Body of pancreas (tissue), 4 donors: ENCODE data around the gene CRYZL1. TPM values are rescaled to one million over a fixed set of nuclear protein-coding genes. Genes with fewer than 3 reads are reported as not detected.

Source experiments
- ATAC-seq: fragments of 150-250 bp; one replicate; pipeline ENCODE4 v1.9.1; 2016
- DNase-seq, 4 donors: peaks; one replicate each; pipeline ENCODE4 v3.0.0-alpha.2; 2019
- H3K27ac ChIP-seq, 4 donors: fragments of 200-600 bp; sonication (generic); 1 replicate in 3 of 4; 2 replicates in 1 of 4; pipeline versions ENCODE4 v1.5.1 to v1.6.1; 2016 to 2019; ENCODE audit warnings: mild to moderate bottlenecking in 1 of 4, mixed read lengths in 1 of 4, moderate library complexity in 1 of 4
- H3K27me3 ChIP-seq, 2 donors: fragments of 200-600 bp; sonication (generic); one replicate each; pipeline ENCODE4 v1.6.0; 2016; ENCODE audit warnings: mild to moderate bottlenecking in 1 of 2
- H3K36me3 ChIP-seq, 2 donors: fragments of 200-600 bp; sonication (generic); replicated peaks in 1 of 2; 2 replicates each; pipeline ENCODE4 v1.5.1; 2016; ENCODE audit warnings: low read depth in 2 of 2; ENCODE audit not compliant: insufficient read depth in 1 of 2
- H3K4me1 ChIP-seq: fragments of 200-600 bp; sonication (generic); one replicate; pipeline ENCODE4 v1.6.0; 2016
- H3K4me3 ChIP-seq, 2 donors: fragments of 200-600 bp; sonication (generic); 1 replicate in 1 of 2; 2 replicates in 1 of 2; pipeline ENCODE4 v1.5.1; 2016 to 2019
- H3K9me3 ChIP-seq, 3 donors: fragments of 200-600 bp; sonication (generic); 1 replicate in 2 of 3; 2 replicates in 1 of 3; pipeline ENCODE4 v1.5.1; 2016
- POLR2A ChIP-seq, 3 donors: fragments of 450-650 bp; IDR thresholded peaks; one replicate each; pipeline ENCODE4 v1.6.1; 2016; ENCODE audit warnings: antibody characterized with exemption in 3 of 3, mild to moderate bottlenecking in 2 of 3
- WGBS, 2 donors: methylation state at CpG; one replicate each; pipeline ENCODE4 v1.1.5; 2017; 5-methylcytosine and 5-hydroxymethylcytosine counted together
- intact Hi-C: fragments of 100-400 bp; cut with DNase I; formaldehyde crosslinking; loops from one replicate; pipeline ENCODE4 v1.15.1; 2023
- total RNA-seq, 2 donors: library from RNA; depleted of rRNA; stranded (reverse); fragments of >200 nt; gene quantifications; one replicate each; pipeline ENCODE4 v1.1.0, GENCODE V29; 2016
- TF ChIP-seq, protein P1 (sequence below), 7 experiments: fragments of 450-650 bp in 4 of 7; fragments of 200-600 bp in 3 of 7; sonication (generic) in 3 of 7; IDR thresholded peaks; one replicate each; pipeline ENCODE4 v1.5.1; 2016 to 2019; ENCODE audit warnings: antibody characterized with exemption in 7 of 7

CRYZL1 gene
- 10 to 100 TPM; 22.3 to 31.6 TPM for total RNA-seq

DNA sequence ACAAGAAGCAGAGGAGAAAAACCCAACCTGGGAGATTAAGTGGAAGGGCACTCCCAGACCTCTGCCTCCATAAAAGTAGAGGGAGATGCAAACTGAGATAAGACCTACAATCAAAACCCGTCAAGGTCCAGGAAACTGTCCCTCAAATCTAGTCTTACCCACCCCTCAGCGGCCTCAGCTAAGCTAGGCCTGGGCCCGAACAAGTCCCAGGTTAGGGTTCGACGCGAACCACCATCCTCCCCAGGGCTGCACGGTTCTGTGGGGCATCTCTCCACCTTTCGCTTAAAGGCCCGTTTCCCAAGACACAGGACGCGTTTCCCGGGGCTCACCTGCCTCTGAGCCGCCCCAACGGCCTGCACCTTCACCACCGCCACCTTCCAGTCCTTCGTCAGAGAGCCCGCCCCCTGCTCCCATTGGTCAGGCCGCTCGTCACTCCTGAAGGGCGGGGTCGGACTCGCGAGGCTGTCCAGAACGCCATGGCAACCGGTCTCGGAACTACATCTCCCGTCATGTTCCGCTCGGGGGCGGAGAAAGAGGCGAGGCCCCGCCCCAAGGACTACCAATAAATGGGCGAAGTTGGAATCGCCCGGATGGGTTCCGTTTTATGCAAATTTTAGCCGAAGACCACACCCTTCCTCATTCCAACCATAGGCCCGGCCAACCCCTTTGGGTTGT, at the start of gene CRYZL1:
TSS of gene CRYZL1 (minus strand) at position 390 of the 675 bp plus-strand sequence. CDS start 10,190 bp downstream, outside the sequence.
- no peaks in the 10 kb centered on the region for H3K36me3 ChIP-seq
- 0 to 1% methylated on average over 20 to 38 of the region's 38 CpGs for WGBS, 2 donors
- intact Hi-C loops = no loop called here
- no peaks in the 10 kb centered on the region for H3K27me3 ChIP-seq
- peak within 1 kb of the TSS; percentile 44 to 80 for H3K4me3 ChIP-seq
- H3K9me3 ChIP-seq = no peaks in the 10 kb centered on the region
- peaks cover 20% of the 10 kb centered on the region for H3K4me1 ChIP-seq
- peak within 1 kb of the TSS; percentile 88 to 95 (median 88) for H3K27ac ChIP-seq
- ATAC-seq = peak; percentile 85
- TF ChIP-seq, protein P1, sequence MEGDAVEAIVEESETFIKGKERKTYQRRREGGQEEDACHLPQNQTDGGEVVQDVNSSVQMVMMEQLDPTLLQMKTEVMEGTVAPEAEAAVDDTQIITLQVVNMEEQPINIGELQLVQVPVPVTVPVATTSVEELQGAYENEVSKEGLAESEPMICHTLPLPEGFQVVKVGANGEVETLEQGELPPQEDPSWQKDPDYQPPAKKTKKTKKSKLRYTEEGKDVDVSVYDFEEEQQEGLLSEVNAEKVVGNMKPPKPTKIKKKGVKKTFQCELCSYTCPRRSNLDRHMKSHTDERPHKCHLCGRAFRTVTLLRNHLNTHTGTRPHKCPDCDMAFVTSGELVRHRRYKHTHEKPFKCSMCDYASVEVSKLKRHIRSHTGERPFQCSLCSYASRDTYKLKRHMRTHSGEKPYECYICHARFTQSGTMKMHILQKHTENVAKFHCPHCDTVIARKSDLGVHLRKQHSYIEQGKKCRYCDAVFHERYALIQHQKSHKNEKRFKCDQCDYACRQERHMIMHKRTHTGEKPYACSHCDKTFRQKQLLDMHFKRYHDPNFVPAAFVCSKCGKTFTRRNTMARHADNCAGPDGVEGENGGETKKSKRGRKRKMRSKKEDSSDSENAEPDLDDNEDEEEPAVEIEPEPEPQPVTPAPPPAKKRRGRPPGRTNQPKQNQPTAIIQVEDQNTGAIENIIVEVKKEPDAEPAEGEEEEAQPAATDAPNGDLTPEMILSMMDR (IDR thresholded peaks at IDR 0.05) = no peak
- peak; percentile 56 to 86 (median 83) for TF ChIP-seq POLR2A (IDR thresholded peaks at IDR 0.05)
- DNase-seq = peak; percentile 100

DNA sequence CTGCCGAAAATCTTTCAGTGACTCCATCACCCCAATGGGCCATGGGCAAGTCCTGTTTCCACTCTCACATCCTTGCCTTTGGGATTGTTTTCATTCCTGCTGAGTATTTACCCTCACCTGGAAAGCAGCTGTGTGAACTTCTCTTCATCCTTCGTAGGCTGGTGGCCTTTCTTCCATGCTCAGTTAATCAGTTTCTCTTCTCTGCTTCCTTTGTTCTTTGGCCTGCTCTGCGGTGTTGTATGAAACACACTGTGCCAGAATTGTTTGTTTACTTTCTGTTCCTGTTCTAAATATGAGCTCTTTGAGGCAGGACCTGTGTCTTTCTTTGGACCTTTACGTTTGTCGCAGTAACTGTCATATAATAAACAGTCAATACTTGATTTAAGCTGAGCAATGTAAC, 49.3 kb upstream of the CRYZL1 start:
- Histone ChIP-seq H3K27ac (no peak overlapping the region), H3K9me3 (no peaks in the 10 kb centered on the region), H3K4me3 (no peak overlapping the region), H3K36me3 (no peaks in the 10 kb centered on the region), H3K27me3 (no peaks in the 10 kb centered on the region), H3K4me1 (peaks cover 1% of the 10 kb centered on the region)
- ATAC-seq (no peak), DNase-seq (no peak)
- TF ChIP-seq, protein P1 (IDR thresholded peaks at IDR 0.05) = no peak
- WGBS, 2 donors = 77 to 86% methylated on average over 5 of the region's 5 CpGs
- intact Hi-C loops = no loop called here

DNA sequence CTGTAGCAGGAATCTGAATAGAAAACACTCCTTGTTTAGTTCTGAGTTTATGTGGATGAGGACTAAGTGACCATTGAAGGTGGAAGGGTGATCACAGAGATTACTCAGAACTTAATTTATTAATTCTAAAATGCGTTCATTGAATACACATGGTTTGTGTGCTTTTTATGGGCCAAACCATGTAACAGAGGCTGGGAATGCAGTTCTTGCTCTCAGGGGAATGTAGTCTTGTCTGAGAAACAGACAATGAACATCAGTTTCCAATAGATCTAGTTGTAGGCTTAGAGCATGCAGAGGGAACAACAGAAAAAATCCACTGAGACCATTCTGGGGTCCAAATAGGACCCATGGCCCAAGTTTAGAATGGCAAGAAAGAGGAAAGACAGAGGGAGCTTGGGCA, 46.8 kb upstream of the CRYZL1 start:
- intact Hi-C loops = no loop called here
- no peaks in the 10 kb centered on the region for H3K36me3 ChIP-seq
- H3K27ac ChIP-seq = no peak overlapping the region
- 70 to 82% methylated on average over 1 of the region's 1 CpG for WGBS, 2 donors
- no peaks in the 10 kb centered on the region for H3K27me3 ChIP-seq
- H3K4me1 ChIP-seq = peaks cover 21% of the 10 kb centered on the region
- TF ChIP-seq, protein P1 (IDR thresholded peaks at IDR 0.05) = no peak
- TF ChIP-seq POLR2A (IDR thresholded peaks at IDR 0.05) = no peak
- ATAC-seq (no peak), DNase-seq (no peak)
- H3K9me3 ChIP-seq = no peaks in the 10 kb centered on the region
- H3K4me3 ChIP-seq = no peak overlapping the region

DNA sequence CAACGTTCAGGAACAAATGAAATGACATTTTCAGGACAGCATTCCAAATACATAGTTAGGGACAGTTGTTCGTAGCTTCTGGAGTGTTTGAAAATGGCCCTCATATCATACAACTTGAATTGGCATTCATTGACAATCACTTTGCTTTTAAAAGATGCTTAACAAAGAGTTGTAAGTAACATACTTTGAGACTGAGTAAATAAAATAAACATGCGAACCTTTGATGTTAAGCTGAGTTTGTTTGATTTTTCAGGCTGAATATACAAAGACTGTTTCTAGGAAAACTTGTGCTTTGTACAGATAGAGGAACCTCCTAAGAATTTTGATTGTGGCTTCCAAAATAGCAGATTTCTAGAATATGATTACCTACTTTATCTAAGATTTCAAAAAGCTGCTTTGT, 46.1 kb upstream of the CRYZL1 start:
- intact Hi-C loops = no loop called here

More for the DNA sequence above, 46.1 kb upstream of the CRYZL1 start:
- H3K27me3 ChIP-seq = no peaks in the 10 kb centered on the region
- peaks cover 24% of the 10 kb centered on the region for H3K4me1 ChIP-seq
- DNase-seq (no peak), ATAC-seq (no peak)
- TF ChIP-seq POLR2A (IDR thresholded peaks at IDR 0.05) = no peak
- TF ChIP-seq, protein P1 (IDR thresholded peaks at IDR 0.05) = no peak
- no peaks in the 10 kb centered on the region for H3K36me3 ChIP-seq
- no peak overlapping the region for H3K4me3 ChIP-seq
- WGBS, 2 donors = 66 to 72% methylated on average over 3 of the region's 3 CpGs
- H3K9me3 ChIP-seq = no peaks in the 10 kb centered on the region
- H3K27ac ChIP-seq = no peak overlapping the region
